D721Med (cell line): ENCODE data around the gene TBC1D19.
"Not testable (repeated sequence)": the region's sequence is repeated elsewhere in the genome, so short reads cannot be mapped to it uniquely, and the experiment has no call there.

Experiments
- DNase-seq: peaks from one replicate; pipeline ENCODE4 v3.0.0; 2011; ENCODE audit warnings: low spot score; ENCODE audit not compliant: insufficient read length
- FAIRE-seq: peaks from 2 replicates; lab custom pipeline; 2011; peaks lifted over from hg19 to GRCh38; lab: Jason Lieb, UNC
- TF ChIP-seq, protein P1 (sequence below): IDR thresholded peaks from 2 replicates; pipeline ENCODE4 v1.5.1; 2012; ENCODE audit warnings: mild to moderate bottlenecking, control low read depth; ENCODE audit not compliant: insufficient read depth; ENCODE audit errors: missing control alignments

Gene TBC1D19

DNA sequence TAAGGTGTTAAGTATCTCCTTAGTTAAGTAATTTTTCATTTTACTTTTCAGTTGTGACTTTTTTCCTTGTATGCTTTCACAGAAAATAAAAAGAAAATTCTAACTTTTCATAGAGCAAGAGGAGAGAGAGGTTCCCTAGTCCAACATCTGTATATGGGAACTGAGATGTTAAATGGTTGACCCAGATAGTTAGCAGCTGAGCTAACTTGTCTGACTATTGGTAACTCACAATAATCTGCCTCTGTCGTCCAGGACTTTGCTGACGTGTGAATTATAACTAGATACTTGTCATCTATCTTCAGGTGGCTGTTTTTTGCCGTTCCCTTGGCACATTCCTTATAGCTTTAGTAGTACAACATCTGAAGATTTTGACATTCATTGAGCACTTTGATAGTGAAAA is 29.9 kb downstream of the TBC1D19 start:
- TF ChIP-seq, protein P1, sequence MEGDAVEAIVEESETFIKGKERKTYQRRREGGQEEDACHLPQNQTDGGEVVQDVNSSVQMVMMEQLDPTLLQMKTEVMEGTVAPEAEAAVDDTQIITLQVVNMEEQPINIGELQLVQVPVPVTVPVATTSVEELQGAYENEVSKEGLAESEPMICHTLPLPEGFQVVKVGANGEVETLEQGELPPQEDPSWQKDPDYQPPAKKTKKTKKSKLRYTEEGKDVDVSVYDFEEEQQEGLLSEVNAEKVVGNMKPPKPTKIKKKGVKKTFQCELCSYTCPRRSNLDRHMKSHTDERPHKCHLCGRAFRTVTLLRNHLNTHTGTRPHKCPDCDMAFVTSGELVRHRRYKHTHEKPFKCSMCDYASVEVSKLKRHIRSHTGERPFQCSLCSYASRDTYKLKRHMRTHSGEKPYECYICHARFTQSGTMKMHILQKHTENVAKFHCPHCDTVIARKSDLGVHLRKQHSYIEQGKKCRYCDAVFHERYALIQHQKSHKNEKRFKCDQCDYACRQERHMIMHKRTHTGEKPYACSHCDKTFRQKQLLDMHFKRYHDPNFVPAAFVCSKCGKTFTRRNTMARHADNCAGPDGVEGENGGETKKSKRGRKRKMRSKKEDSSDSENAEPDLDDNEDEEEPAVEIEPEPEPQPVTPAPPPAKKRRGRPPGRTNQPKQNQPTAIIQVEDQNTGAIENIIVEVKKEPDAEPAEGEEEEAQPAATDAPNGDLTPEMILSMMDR: no peak
- DNase-seq (no peak), FAIRE-seq (peak; percentile 41)

DNA sequence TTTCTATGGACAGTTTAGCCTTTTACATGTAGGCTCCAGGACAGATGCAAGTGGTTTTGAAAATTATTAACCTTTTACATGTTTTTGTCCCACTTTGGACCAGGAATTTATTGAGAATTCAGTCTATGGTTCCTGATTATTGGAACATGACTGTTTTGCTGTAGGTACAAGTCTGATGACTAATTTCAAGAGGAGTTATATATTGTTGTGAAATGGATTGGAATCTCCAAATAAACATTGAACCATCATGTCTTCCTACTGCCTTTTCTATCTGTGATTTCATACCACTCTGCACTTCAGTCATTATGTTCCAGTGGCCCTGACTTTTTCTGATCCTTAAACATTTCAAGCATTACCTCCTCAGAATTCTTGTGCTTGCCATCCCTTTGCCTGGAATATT is 35.9 kb downstream of the TBC1D19 start:
- DNase-seq: no peak
- TF ChIP-seq, protein P1: no peak
- no peak for FAIRE-seq

DNA sequence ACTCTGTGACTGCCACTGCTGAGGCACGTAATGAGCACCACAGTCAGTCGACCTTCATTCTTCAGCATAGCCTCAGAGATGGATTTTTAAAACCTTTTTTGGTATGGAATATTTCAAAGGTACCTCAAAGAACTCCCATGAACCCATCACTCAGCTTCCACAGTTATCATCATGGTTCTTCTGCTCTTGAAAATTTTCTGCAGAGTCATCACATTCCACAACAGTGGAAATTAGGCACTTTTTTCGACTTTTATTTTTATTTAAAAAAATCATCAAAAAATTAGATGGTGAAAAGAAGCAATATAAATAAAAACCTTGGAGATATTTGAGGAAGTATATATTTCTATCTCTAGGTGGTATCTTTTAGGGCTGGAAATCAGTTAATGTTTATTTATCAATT is 37.5 kb downstream of the TBC1D19 start:
- FAIRE-seq: no peak
- DNase-seq: no peak
- TF ChIP-seq, protein P1: no peak

DNA sequence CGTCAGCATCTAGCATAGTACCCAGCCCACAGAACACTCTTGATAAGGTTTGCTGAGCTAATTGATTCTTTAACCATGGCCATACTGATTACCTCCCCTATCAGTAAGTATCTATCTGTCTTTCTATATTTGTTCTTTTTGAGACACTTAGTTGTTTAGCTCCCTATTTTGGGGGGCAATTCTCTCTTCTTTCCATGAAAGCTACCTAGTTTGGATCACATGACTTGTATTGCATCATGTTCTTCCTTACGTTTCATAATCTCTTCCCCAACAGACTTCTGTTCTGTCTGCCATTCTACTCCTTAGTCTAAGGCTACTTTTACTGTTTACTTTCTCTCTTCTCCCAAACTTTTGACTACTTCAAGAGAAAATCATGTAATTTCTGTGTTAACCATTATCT is 39.0 kb downstream of the TBC1D19 start:
- DNase-seq: no peak
- TF ChIP-seq, protein P1: no peak
- FAIRE-seq: no peak

DNA sequence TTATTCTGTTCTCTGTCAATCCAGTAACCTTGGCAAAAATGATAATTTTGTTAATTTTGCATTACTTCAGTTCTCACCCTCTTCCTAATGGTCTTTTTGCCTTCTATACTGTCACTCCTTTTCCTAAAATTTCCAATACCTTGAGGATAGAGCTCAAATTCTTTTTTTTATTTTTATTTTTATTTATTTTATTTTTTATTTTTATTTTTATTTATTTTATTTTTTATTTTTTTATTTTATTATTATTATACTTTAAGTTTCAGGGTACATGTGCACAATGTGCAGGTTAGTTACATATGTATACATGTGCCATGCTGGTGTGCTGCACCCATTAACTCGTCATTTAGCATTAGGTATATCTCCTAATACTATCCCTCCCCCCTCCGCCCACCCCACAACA is 42.8 kb downstream of the TBC1D19 start:
- FAIRE-seq, DNase-seq: not testable (repeated sequence)

DNA sequence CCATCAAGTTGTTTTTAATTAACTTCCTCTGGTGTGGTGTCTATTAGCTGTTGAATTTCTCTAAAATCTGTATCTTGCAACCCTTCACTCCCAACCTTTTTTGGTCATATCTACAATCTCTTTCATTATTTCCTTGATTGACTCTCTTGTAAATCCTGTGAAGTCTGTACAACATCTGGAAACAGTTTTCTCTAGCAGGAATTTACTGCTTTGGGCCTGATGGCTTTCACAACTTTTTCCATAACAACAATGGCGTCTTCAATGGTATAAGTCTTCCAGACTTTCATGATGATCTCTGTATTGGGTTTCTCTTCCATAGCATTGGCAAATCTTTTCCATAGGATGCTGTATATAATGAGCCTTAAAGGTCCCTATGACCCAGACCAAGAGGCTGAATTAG is 49.0 kb downstream of the TBC1D19 start:
- no peak for DNase-seq
- TF ChIP-seq, protein P1: no peak
- no peak for FAIRE-seq

DNA sequence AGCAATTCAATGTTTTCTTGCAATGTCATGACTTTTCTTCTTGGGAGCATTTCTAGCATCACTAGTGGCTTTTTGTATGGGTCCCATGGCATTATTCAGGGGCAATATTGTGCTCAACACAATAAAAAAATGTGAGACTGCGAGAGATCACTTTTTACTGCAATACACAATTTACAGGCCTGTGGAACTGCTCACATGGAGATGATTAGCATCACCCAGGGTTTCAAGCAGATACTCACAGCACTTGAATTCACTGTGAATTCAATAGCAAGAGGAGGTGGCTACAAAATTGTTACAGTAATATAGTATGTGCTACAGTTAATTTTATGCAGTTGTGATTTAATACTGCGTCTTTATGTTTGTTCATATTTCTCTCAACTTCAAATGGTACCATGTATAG is 50.4 kb downstream of the TBC1D19 start:
- no peak for FAIRE-seq
- no peak for DNase-seq
- TF ChIP-seq, protein P1: no peak

DNA sequence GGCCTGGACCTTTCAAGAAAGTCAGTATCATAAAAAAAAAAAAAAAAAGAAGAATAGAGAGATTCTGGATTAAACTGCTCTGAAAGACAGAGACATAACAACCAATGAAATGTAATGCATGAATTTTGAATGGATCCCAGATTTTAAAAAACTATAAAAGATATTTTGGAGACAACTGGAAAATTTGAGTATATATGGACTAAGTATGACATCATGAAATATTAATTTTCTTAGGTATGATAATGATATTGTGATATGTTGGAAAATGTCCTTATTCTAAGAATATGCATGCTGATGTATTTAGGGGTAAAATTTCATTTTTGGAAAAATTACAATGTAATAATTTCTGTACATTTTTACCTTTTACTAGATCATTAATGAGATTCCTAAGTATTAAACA is 52.6 kb downstream of the TBC1D19 start:
- no peak for DNase-seq
- TF ChIP-seq, protein P1: no peak
- no peak for FAIRE-seq

DNA sequence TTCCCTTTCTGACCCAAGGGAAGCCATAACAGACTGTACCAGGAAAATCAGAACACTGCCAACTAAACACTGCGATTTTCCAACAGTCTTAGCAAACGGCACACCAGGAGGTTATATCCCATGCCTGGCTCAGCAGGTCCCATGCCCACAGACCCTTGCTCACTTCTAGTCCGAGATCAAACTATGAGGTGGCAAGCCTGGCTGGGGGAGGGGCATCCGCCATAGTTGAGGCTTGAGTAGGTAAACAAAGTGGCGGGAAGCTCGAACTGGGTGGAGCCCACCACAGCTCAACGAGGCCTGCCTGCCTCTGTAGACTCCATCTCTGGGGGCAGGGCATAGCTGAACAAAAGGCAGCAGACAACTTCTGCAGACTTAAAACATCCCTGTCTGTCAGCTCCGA is 56.8 kb downstream of the TBC1D19 start:
- FAIRE-seq, DNase-seq: not testable (repeated sequence)
